ENCODE data around the gene SRP72.

DNA sequence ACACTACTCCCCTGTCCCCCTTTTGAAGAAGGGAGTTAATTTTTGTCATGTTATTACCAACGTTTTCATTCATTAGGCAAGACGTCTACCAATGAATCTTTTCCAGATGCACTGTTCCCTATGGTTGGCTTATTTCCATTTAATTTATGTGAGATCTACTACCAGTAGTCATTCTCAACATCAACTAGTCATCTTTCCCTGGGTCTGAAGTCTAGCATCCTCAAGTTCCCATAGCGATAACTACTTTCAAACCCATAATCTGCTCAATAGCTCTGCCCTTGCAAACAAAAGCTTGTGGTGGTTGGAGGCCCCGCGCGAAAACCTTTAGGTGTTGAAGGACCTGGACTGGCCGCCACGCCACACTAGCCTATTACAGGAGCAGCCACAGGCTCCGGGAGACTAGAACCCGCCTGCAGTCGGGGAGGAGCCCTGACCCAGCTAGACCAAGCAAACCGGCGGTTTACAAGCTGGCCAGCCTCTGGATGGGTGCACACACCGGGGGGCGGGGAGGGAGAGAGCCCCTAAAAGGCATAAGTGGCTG, 32.7 kb upstream of the SRP72 start:
- TF ChIP-seq, protein P1, sequence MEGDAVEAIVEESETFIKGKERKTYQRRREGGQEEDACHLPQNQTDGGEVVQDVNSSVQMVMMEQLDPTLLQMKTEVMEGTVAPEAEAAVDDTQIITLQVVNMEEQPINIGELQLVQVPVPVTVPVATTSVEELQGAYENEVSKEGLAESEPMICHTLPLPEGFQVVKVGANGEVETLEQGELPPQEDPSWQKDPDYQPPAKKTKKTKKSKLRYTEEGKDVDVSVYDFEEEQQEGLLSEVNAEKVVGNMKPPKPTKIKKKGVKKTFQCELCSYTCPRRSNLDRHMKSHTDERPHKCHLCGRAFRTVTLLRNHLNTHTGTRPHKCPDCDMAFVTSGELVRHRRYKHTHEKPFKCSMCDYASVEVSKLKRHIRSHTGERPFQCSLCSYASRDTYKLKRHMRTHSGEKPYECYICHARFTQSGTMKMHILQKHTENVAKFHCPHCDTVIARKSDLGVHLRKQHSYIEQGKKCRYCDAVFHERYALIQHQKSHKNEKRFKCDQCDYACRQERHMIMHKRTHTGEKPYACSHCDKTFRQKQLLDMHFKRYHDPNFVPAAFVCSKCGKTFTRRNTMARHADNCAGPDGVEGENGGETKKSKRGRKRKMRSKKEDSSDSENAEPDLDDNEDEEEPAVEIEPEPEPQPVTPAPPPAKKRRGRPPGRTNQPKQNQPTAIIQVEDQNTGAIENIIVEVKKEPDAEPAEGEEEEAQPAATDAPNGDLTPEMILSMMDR (IDR thresholded peaks at IDR 0.05; ENCODE audit: control extremely low read depth in 1 of 3, insufficient read depth in 1 of 3, low read depth in 1 of 3, low read length in 3 of 3) = no peak
- no peak for TF ChIP-seq YY1 (IDR thresholded peaks at IDR 0.05; ENCODE audit: low read depth, low read length)
- TF ChIP-seq CBX5 (IDR thresholded peaks at IDR 0.05; ENCODE audit: low read depth, low read length) = no peak
- no peak for TF ChIP-seq POLR2A (IDR thresholded peaks at IDR 0.05; ENCODE audit: control extremely low read depth in 1 of 2, low read depth in 2 of 2, low read length in 2 of 2)
- TF ChIP-seq CEBPB (IDR thresholded peaks at IDR 0.05; ENCODE audit: low read depth, low read length) = no peak
- peak in 1 of 2 experiments; percentile 74; a peak in 1 of 4 replicates for TF ChIP-seq HDAC2 (IDR thresholded peaks at IDR 0.05; ENCODE audit: borderline replicate concordance in 1 of 2, low read depth in 2 of 2, low read length in 2 of 2)
- no peak for TF ChIP-seq POLR2AphosphoS5 (IDR thresholded peaks at IDR 0.05; ENCODE audit: low read depth, low read length)
- no peak for TF ChIP-seq TCF12 (IDR thresholded peaks at IDR 0.05; ENCODE audit: low read depth, low read length)
- no peak for TF ChIP-seq MAFK (IDR thresholded peaks at IDR 0.05; ENCODE audit: low read depth, low read length)
- TF ChIP-seq TAF1 (IDR thresholded peaks at IDR 0.05; ENCODE audit: low read depth, low read length) = no peak
- TF ChIP-seq JUN (IDR thresholded peaks at IDR 0.05; ENCODE audit: low read depth, low read length) = no peak
- TF ChIP-seq CHD2 (IDR thresholded peaks at IDR 0.05; ENCODE audit: low read length) = no peak
- TF ChIP-seq, protein P2, sequence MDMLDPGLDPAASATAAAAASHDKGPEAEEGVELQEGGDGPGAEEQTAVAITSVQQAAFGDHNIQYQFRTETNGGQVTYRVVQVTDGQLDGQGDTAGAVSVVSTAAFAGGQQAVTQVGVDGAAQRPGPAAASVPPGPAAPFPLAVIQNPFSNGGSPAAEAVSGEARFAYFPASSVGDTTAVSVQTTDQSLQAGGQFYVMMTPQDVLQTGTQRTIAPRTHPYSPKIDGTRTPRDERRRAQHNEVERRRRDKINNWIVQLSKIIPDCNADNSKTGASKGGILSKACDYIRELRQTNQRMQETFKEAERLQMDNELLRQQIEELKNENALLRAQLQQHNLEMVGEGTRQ (IDR thresholded peaks at IDR 0.05; ENCODE audit: low read length) = no peak
